ENCODE measurements around the gene MAN2B2. TPM values are rescaled to one million over a fixed set of nuclear protein-coding genes. Genes with fewer than 3 reads are reported as not detected.

MAN2B2 gene
- total RNA-seq, 1 donor from 2014 or later = 24.0 TPM

GRCh38 chr4:6527683-6528595 lies 47.0 kb upstream of the MAN2B2 start:
- TF ChIP-seq CTCF (IDR thresholded peaks at IDR 0.05; ENCODE audit: insufficient read depth, low read length, poor library complexity, severe bottlenecking) = no peak
- H3K36me3 ChIP-seq (ENCODE audit: control insufficient read depth, insufficient read depth, low read length) = no peaks in the 10 kb centered on the region
- no peak overlapping the region for H3K4me3 ChIP-seq (ENCODE audit: low read depth, low read length)
- H3K27me3 ChIP-seq (ENCODE audit: control insufficient read depth, insufficient read depth, low read length) = peaks cover 2% of the 10 kb centered on the region
- DNase-seq (ENCODE audit: low read depth) = no peak

GRCh38 chr4:6529021-6529420 lies 46.0 kb upstream of the MAN2B2 start:
- H3K27me3 ChIP-seq (ENCODE audit: control insufficient read depth, insufficient read depth, low read length) = peaks cover 2% of the 10 kb centered on the region

GRCh38 chr4:6530301-6530700 lies 44.7 kb upstream of the MAN2B2 start:
- Histone ChIP-seq H3K4me3 (ENCODE audit: low read depth, low read length) (no peak overlapping the region), H3K36me3 (ENCODE audit: control insufficient read depth, insufficient read depth, low read length) (no peaks in the 10 kb centered on the region), H3K27me3 (ENCODE audit: control insufficient read depth, insufficient read depth, low read length) (peaks cover 2% of the 10 kb centered on the region)
- no peak for TF ChIP-seq CTCF (IDR thresholded peaks at IDR 0.05; ENCODE audit: insufficient read depth, low read length, poor library complexity, severe bottlenecking)
- DNase-seq (ENCODE audit: low read depth) = no peak

More at GRCh38 chr4:6529021-6529420, 46.0 kb upstream of the MAN2B2 start:
- H3K36me3 ChIP-seq (ENCODE audit: control insufficient read depth, insufficient read depth, low read length) = no peaks in the 10 kb centered on the region
- no peak overlapping the region for H3K4me3 ChIP-seq (ENCODE audit: low read depth, low read length)
- no peak for DNase-seq (ENCODE audit: low read depth)
- no peak for TF ChIP-seq CTCF (IDR thresholded peaks at IDR 0.05; ENCODE audit: insufficient read depth, low read length, poor library complexity, severe bottlenecking)

- H3K36me3 ChIP-seq (ENCODE audit: control insufficient read depth, insufficient read depth, low read length) = no peaks in the 10 kb centered on the region
- DNase-seq (ENCODE audit: low read depth) = no peak
- H3K4me3 ChIP-seq (ENCODE audit: low read depth, low read length) = no peak overlapping the region
- H3K27me3 ChIP-seq (ENCODE audit: control insufficient read depth, insufficient read depth, low read length) = peaks cover 2% of the 10 kb centered on the region
- TF ChIP-seq CTCF (IDR thresholded peaks at IDR 0.05; ENCODE audit: insufficient read depth, low read length, poor library complexity, severe bottlenecking) = no peak
Observed at GRCh38 chr4:6530964-6531363, 44.0 kb upstream of the MAN2B2 start.

GRCh38 chr4:6532102-6532501 lies 42.9 kb upstream of the MAN2B2 start:
- TF ChIP-seq CTCF (IDR thresholded peaks at IDR 0.05; ENCODE audit: insufficient read depth, low read length, poor library complexity, severe bottlenecking) = no peak
- H3K27me3 ChIP-seq (ENCODE audit: control insufficient read depth, insufficient read depth, low read length) = peaks cover 2% of the 10 kb centered on the region
- DNase-seq (ENCODE audit: low read depth) = no peak
- no peaks in the 10 kb centered on the region for H3K36me3 ChIP-seq (ENCODE audit: control insufficient read depth, insufficient read depth, low read length)
- no peak overlapping the region for H3K4me3 ChIP-seq (ENCODE audit: low read depth, low read length)

Measured in kidney epithelial cell (primary cell).